C4-2B (cell line): ENCODE data around the gene GRP.

ENCODE experiments used
- H3K27ac ChIP-seq: fragments of 450-650 bp; 2 replicates; pipeline ENCODE4 v1.5.1; 2017
- CTCF ChIP-seq: fragments of 450-650 bp; conservative IDR thresholded peaks from 2 replicates; pipeline ENCODE4 v1.5.1; 2017; ENCODE audit warnings: mild to moderate bottlenecking
- ZFX ChIP-seq: fragments of 450-650 bp; IDR thresholded peaks from 2 replicates; pipeline ENCODE4 v1.6.1; 2017

GRP gene

GRCh38 chr18:59279722-59280121, 59.8 kb downstream of the GRP start:
- H3K27ac ChIP-seq: no peak overlapping the region
- TF ChIP-seq CTCF: no peak
- no peak for TF ChIP-seq ZFX
